Neural progenitor cell (in vitro differentiated cells): ENCODE measurements around the gene NHLRC1. TPM values are rescaled to one million over a fixed set of nuclear protein-coding genes. Genes with fewer than 3 reads are reported as not detected.

Source experiments
- DNase-seq: peaks from one replicate; pipeline ENCODE4 v3.0.0-alpha.2; 2016; ENCODE audit warnings: low spot score
- H2AFZ ChIP-seq: fragments of 200-600 bp; sonication (generic); replicated peaks from 2 replicates; pipeline ENCODE4 v1.6.1; 2016; ENCODE audit warnings: antibody characterized with exemption
- H3F3A ChIP-seq: fragments of 200-600 bp; sonication (generic); 2 replicates; pipeline ENCODE4 v1.6.1; 2016; ENCODE audit warnings: antibody characterized with exemption, low read depth
- H3K27ac ChIP-seq: fragments of 200-600 bp; sonication (generic); 2 replicates; pipeline ENCODE4 v1.5.1; 2016; ENCODE audit warnings: mild to moderate bottlenecking
- H3K27me3 ChIP-seq: fragments of 200-600 bp; sonication (generic); 2 replicates; pipeline ENCODE4 v1.6.1; 2016; ENCODE audit warnings: mild to moderate bottlenecking, moderate library complexity
- H3K36me3 ChIP-seq: fragments of 200-600 bp; sonication (generic); 2 replicates; pipeline ENCODE4 v1.5.1; 2016
- H3K4me1 ChIP-seq: fragments of 200-600 bp; sonication (generic); 2 replicates; pipeline ENCODE4 v1.6.1; 2016; ENCODE audit warnings: mixed run types
- H3K4me2 ChIP-seq: fragments of 200-600 bp; sonication (generic); 2 replicates; pipeline ENCODE4 v1.6.1; 2016
- H3K4me3 ChIP-seq: fragments of 200-600 bp; sonication (generic); 2 replicates; pipeline ENCODE4 v1.5.1; 2016
- H3K79me2 ChIP-seq: fragments of 200-600 bp; sonication (generic); 2 replicates; pipeline ENCODE4 v1.6.1; 2016; ENCODE audit warnings: low read depth
- H3K9ac ChIP-seq: fragments of 200-600 bp; sonication (generic); 2 replicates; pipeline ENCODE4 v1.6.1; 2016
- H3K9me3 ChIP-seq: fragments of 200-600 bp; sonication (generic); 2 replicates; pipeline ENCODE4 v1.5.1; 2016; ENCODE audit warnings: low read depth
- H4K20me1 ChIP-seq: fragments of 200-600 bp; sonication (generic); 2 replicates; pipeline ENCODE4 v1.6.1; 2016; ENCODE audit warnings: low read depth
- H3K27ac Mint-ChIP-seq: 3 replicates; pipeline ENCODE4 v1.8.0; 2021; ENCODE audit warnings: mixed read lengths
- H3K27me3 Mint-ChIP-seq: 2 replicates; pipeline ENCODE4 v1.8.0; 2022; ENCODE audit warnings: low read depth, mild to moderate bottlenecking, inconsistent platforms, moderate library complexity, mixed read lengths; ENCODE audit not compliant: insufficient read depth
- H3K36me3 Mint-ChIP-seq: 3 replicates; pipeline ENCODE4 v1.8.0; 2021; ENCODE audit warnings: mixed read lengths
- H3K4me1 Mint-ChIP-seq: 3 replicates; pipeline ENCODE4 v1.8.0; 2021; ENCODE audit warnings: mixed read lengths
- H3K4me3 Mint-ChIP-seq: 3 replicates; pipeline ENCODE4 v1.8.0; 2021; ENCODE audit warnings: mild to moderate bottlenecking, moderate library complexity, mixed read lengths
- H3K9me3 Mint-ChIP-seq: 3 replicates; pipeline ENCODE4 v1.8.0; 2020; ENCODE audit warnings: mixed read lengths
- EZH2 ChIP-seq: fragments of 200-600 bp; sonication (generic); IDR thresholded peaks from 2 replicates; pipeline ENCODE4 v1.6.1; 2017; ENCODE audit warnings: antibody characterized with exemption, mild to moderate bottlenecking, moderate library complexity
- EZH2phosphoT487 ChIP-seq: fragments of 200-600 bp; sonication (generic); IDR thresholded peaks from 2 replicates; pipeline ENCODE4 v1.6.1; 2017; ENCODE audit warnings: antibody characterized with exemption
- total RNA-seq: library from RNA; depleted of rRNA; stranded (reverse); fragments of >200 nt; gene quantifications from 2 replicates; pipeline ENCODE4 v1.2.3, GENCODE V29; 2015; ENCODE audit warnings: low replicate concordance
- TF ChIP-seq, protein P1 (sequence below): fragments of 200-600 bp; sonication (generic); IDR thresholded peaks from 2 replicates; pipeline ENCODE4 v1.5.1; 2017; ENCODE audit warnings: antibody characterized with exemption, mild to moderate bottlenecking

The NHLRC1 gene
- total RNA-seq, 1 donor from 2014 or later: not detected

- H3K9me3 Mint-ChIP-seq: peaks cover 8% of the 10 kb centered on the region
- H4K20me1 ChIP-seq: no peaks in the 10 kb centered on the region
- peaks cover 18% of the 10 kb centered on the region for H3K36me3 Mint-ChIP-seq
- H3K9me3 ChIP-seq: no peaks in the 10 kb centered on the region
- H3K4me2 ChIP-seq: no peak overlapping the region
- H3K27me3 ChIP-seq: no peaks in the 10 kb centered on the region
- H2AFZ ChIP-seq: no peak overlapping the region
- DNase-seq: no peak
- no peak overlapping the region for H3K4me3 Mint-ChIP-seq
- peaks cover 2% of the 10 kb centered on the region for H3K27me3 Mint-ChIP-seq
- no peak overlapping the region for H3K4me3 ChIP-seq
- no peak overlapping the region for H3K27ac Mint-ChIP-seq
- TF ChIP-seq, protein P1, sequence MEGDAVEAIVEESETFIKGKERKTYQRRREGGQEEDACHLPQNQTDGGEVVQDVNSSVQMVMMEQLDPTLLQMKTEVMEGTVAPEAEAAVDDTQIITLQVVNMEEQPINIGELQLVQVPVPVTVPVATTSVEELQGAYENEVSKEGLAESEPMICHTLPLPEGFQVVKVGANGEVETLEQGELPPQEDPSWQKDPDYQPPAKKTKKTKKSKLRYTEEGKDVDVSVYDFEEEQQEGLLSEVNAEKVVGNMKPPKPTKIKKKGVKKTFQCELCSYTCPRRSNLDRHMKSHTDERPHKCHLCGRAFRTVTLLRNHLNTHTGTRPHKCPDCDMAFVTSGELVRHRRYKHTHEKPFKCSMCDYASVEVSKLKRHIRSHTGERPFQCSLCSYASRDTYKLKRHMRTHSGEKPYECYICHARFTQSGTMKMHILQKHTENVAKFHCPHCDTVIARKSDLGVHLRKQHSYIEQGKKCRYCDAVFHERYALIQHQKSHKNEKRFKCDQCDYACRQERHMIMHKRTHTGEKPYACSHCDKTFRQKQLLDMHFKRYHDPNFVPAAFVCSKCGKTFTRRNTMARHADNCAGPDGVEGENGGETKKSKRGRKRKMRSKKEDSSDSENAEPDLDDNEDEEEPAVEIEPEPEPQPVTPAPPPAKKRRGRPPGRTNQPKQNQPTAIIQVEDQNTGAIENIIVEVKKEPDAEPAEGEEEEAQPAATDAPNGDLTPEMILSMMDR: no peak
- TF ChIP-seq EZH2phosphoT487 (no peak), EZH2 (no peak)
- no peaks in the 10 kb centered on the region for H3K4me1 Mint-ChIP-seq
- peaks cover 15% of the 10 kb centered on the region for H3K36me3 ChIP-seq
- H3K79me2 ChIP-seq: no peaks in the 10 kb centered on the region
- H3K27ac ChIP-seq: no peak overlapping the region
- no peaks in the 10 kb centered on the region for H3K4me1 ChIP-seq
- no peak overlapping the region for H3K9ac ChIP-seq
- no peaks in the 10 kb centered on the region for H3F3A ChIP-seq
These were observed 44.0 kb upstream of the NHLRC1 start for GRCh38 chr6:18166312-18167036.

DNA sequence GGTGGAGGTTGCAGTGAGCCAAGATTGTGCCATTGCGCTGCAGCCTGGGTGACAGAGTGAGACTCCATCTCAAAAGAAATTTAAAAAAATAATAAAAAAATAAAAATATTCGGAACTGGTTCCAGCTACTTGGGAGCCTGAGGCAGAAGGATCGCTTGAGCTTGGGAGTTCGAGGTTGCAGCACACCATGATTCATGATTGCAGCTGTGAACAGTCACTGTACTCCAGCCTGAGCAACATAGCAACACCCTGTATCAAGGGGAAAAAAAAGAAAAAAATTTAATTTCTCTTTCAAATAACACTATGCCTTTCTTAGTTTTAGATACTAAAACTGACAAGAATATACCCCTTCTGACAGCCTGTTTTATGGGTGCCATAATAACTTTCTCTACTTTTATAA lies 43.3 kb upstream of the NHLRC1 start:
- TF ChIP-seq, protein P1: no peak
- no peak for TF ChIP-seq EZH2
- TF ChIP-seq EZH2phosphoT487: no peak

DNA sequence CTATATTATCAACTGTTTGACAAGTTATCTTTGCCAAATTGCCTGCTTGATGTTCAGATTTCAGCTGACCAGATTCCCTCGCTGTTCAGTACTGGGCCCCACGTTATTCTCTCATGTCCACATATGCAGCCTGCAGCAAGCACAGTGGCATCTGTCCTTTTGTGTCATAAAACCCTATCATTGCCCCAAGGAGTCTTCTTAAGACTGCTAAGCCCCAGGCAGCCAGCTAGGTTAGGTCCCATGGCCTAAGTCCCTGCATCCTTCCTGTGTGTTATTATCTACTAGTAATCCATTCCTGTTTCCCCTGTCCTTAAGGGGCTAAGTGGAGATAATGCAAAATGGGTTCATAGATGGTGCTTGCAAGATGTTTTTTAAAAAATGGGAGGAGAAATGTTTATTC lies 39.9 kb upstream of the NHLRC1 start:
- H3K27me3 ChIP-seq: no peaks in the 10 kb centered on the region
- H3K9me3 ChIP-seq: no peaks in the 10 kb centered on the region
- no peaks in the 10 kb centered on the region for H3K79me2 ChIP-seq
- peaks cover 16% of the 10 kb centered on the region for H3K36me3 Mint-ChIP-seq
- H3K4me2 ChIP-seq: no peak overlapping the region
- no peaks in the 10 kb centered on the region for H3K9me3 Mint-ChIP-seq
- no peak overlapping the region for H3K4me3 Mint-ChIP-seq
- no peaks in the 10 kb centered on the region for H3F3A ChIP-seq
- no peak for DNase-seq
- no peaks in the 10 kb centered on the region for H3K4me1 ChIP-seq
- no peak for TF ChIP-seq EZH2phosphoT487
- no peak overlapping the region for H2AFZ ChIP-seq
- H3K4me1 Mint-ChIP-seq: no peaks in the 10 kb centered on the region
- H3K9ac ChIP-seq: no peak overlapping the region
- H3K27ac Mint-ChIP-seq: no peak overlapping the region
- H3K36me3 ChIP-seq: peaks cover 6% of the 10 kb centered on the region
- no peaks in the 10 kb centered on the region for H3K27me3 Mint-ChIP-seq
- H3K27ac ChIP-seq: no peak overlapping the region
- H4K20me1 ChIP-seq: no peaks in the 10 kb centered on the region
- no peak overlapping the region for H3K4me3 ChIP-seq

More for the DNA sequence above, 43.3 kb upstream of the NHLRC1 start:
- no peaks in the 10 kb centered on the region for H3K27me3 ChIP-seq
- H3K4me1 Mint-ChIP-seq: no peaks in the 10 kb centered on the region
- H3K79me2 ChIP-seq: no peaks in the 10 kb centered on the region
- H3K27ac Mint-ChIP-seq: no peak overlapping the region
- no peak overlapping the region for H3K9ac ChIP-seq
- H3K36me3 Mint-ChIP-seq: peaks cover 22% of the 10 kb centered on the region
- no peaks in the 10 kb centered on the region for H3F3A ChIP-seq
- no peak overlapping the region for H3K27ac ChIP-seq
- H2AFZ ChIP-seq: no peak overlapping the region
- H4K20me1 ChIP-seq: no peaks in the 10 kb centered on the region
- no peak for DNase-seq
- H3K4me1 ChIP-seq: no peaks in the 10 kb centered on the region
- no peaks in the 10 kb centered on the region for H3K9me3 ChIP-seq
- peaks cover 2% of the 10 kb centered on the region for H3K27me3 Mint-ChIP-seq
- H3K4me3 ChIP-seq: no peak overlapping the region
- H3K4me2 ChIP-seq: no peak overlapping the region
- H3K9me3 Mint-ChIP-seq: peaks cover 8% of the 10 kb centered on the region
- peaks cover 15% of the 10 kb centered on the region for H3K36me3 ChIP-seq
- no peak overlapping the region for H3K4me3 Mint-ChIP-seq

- H3K4me3 Mint-ChIP-seq: no peak overlapping the region
- H3K27ac ChIP-seq: no peak overlapping the region
- H2AFZ ChIP-seq: no peak overlapping the region
- peaks cover 16% of the 10 kb centered on the region for H3K36me3 Mint-ChIP-seq
- H3K9ac ChIP-seq: no peak overlapping the region
- H3K4me1 Mint-ChIP-seq: peaks cover under 1% of the 10 kb centered on the region
- H3K27me3 ChIP-seq: no peaks in the 10 kb centered on the region
- H3K27me3 Mint-ChIP-seq: no peaks in the 10 kb centered on the region
- H4K20me1 ChIP-seq: no peaks in the 10 kb centered on the region
- peaks cover under 1% of the 10 kb centered on the region for H3F3A ChIP-seq
- no peaks in the 10 kb centered on the region for H3K9me3 ChIP-seq
- no peak for DNase-seq
- H3K4me2 ChIP-seq: no peak overlapping the region
- H3K4me1 ChIP-seq: peaks cover under 1% of the 10 kb centered on the region
- no peaks in the 10 kb centered on the region for H3K9me3 Mint-ChIP-seq
- no peak for TF ChIP-seq EZH2phosphoT487
- TF ChIP-seq, protein P1: no peak
- no peak for TF ChIP-seq EZH2
- H3K4me3 ChIP-seq: no peak overlapping the region
- no peaks in the 10 kb centered on the region for H3K36me3 ChIP-seq
- no peak overlapping the region for H3K27ac Mint-ChIP-seq
- H3K79me2 ChIP-seq: no peaks in the 10 kb centered on the region
These were observed 39.0 kb upstream of the NHLRC1 start for GRCh38 chr6:18161431-18161830.
